GM18861 (cell line): Measurements from ENCODE around the gene PNMA6E.

Experiments used
- ATAC-seq: cut with Tn5 transposase; IDR thresholded peaks from one replicate; pipeline ENCODE4 v1.9.1; 2021; ENCODE audit not compliant: unreplicated experiment

The PNMA6E gene

GRCh38 chrX:153401133-153401764 is at the start of gene PNMA6E:
TSS of gene PNMA6E (minus strand) at chrX:153401350. CDS start at chrX:153398849, 2,501 bp downstream.
- no peak for ATAC-seq

DNA sequence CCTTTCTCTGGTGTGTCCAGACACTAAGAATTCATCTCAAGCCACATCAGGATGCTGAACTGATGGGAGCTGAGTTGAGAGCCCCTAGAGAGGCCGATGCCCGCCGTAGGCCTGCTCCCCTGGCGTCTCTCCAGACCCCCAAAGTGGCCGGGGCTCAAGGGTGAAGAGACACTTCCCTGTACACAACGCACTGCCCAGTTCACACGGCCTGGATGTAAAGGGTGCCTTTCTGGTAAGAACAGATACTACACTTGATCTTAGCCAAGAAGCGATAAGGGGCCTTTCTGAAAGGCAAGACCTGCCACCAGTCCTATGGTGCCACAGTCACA is 49.8 kb upstream of the PNMA6E start:
- no peak for ATAC-seq

DNA sequence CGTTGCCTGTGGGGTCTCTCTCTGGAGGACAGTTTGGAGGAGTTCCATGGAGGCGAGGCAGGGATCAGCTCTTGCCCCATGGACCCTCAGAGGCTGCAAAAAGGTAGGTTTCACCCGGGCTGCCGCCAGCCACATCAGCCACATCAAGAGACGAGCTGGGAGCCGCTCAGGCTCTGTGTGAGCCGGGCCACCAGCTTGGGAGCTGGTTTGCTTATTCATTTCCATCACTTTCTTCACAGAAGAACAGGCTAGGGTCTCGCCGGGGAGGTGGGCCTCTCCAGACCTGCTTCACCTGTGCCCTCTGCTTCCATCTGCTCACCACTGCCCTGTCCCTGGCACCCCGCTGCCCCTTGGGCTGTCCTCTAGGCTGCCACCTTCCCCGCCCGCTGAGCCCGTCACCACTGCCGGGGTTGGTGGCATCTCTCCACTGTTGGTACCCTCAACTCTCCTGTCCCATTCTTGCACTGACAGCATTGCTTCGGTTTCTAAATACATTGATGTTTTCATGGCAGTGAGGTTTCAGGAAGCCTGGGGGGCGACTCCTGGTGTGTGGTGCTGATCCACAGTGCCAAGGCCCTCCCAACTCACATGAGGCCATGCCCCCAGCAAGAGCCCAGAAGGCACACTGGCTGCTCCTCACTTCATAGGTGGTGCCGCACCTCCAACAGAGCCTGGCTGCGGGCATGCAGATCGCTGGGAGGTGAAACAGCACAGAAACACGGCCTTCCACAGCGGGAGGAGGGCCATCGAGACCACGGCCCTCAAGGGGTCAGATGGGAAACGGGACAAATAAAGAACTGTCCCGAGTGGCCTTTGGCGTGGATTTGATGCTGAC is 49.2 kb upstream of the PNMA6E start:
- no peak for ATAC-seq

DNA sequence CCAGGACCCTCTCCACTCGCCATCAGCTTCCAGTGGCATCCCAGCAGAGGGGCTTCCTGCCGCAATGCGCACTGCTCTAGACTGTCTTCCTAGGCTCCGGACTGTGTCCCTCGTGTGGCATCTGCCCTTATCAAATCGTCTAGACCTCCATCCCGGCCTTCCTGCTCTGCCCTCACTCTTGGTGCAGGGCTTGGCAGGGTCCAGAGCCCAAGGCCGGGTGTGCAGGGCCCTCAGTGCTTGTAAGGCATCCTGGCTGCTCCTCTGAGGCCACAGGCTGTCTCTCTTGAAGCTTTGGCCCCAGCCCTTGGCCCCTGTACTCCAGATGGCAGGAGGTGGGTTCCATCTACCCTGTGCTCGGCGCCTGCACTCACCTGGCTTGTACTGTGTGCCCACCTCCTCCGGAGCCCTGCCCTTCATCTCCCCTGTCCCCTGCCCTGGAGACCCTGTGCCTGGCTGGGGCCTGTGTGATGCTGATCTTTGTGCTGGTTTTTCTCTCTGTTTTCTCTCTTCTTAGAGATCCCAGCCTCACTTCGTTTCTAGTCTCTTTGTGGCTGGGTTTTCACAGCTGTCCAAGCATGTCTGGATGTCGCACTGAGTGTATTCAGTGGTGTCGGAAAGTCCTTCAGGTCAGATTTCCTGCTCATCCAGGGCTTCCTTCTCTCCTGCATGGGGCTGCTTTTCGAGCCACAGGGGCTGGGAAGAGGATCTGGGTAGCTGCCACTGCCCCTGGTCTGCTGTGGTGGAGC is 48.4 kb upstream of the PNMA6E start:
- no peak for ATAC-seq

- no peak for ATAC-seq
Measured at GRCh38 chrX:153448556-153449367, 47.6 kb upstream of the PNMA6E start.

- no peak for ATAC-seq
Measured at GRCh38 chrX:153447581-153447960, 46.4 kb upstream of the PNMA6E start.

DNA sequence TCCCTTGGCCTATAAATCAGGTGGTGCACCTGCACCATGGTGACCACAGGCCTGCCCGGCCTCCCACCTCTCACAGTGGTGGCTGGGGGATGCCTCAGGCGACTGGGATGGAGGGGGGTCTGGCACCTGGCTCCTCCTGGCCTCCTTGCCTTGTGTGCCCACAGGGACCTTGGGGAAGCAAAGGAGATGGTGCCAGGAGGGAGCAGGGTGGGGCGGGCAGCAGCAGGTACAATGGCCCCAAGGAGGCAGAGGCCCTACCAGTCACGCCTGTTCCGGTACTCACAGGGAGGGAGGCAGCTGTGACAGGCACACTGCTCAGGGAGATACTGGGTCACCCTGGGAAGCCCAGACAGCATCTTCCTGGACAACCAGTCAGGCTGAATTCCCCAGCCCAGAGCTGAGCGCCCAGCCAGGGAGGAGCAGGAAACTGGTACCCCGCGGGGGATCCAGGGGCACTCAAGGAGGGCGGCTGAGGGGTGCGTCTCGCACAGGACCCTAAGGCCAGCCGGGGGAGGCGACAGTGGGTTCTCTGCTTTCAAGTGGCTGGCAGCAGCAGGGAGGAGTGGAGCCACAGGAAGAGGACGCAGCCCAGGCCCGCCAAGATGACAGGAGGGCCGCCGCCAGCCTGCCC is 45.9 kb upstream of the PNMA6E start:
- no peak for ATAC-seq

- no peak for ATAC-seq
Measured at GRCh38 chrX:153446636-153446936, 45.4 kb upstream of the PNMA6E start.

DNA sequence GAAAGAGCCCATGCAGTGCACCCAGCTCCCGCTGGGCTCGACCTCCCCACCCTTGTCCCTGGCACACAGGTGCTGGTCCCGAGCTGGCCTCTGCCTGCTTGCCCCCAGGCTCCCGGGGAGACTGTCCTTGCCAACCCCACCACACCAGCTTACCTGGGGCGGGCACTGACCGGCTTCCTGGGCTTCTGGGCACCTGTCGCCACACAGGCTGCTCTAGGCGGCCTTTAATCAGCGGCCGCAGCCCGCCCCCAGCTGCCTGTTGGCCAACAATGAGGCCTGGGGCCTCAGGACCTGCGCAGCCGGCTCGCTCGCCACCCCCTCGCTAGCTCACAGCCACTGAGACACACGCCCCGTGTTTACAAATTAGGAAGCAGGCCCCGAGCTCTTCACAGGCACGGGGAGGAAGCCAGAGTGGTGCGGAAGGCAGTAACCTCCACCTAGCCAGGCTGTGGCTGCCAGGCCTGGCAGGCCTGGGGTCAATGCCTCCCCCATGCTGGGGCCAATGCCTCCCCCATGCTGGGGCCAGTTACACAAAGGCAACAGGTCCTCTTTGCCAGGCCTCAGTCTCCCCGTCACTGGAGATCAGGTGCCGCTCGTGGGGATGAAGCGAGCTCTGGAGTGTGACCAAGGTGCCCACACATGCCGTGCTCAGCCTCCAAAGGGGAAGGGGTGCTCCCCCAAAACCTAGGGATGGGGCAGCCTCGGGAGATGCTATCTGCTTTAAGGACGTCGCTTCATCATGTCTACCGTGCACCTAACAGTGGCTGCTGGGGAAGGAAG is 44.9 kb upstream of the PNMA6E start, which contains the start of gene TREX2:
Gene TREX2, minus strand, starts transcription at position 201 of the 780 bp plus-strand sequence. CDS start 626 bp downstream, outside the sequence.
- no peak for ATAC-seq

- ATAC-seq: no peak
Measured at GRCh38 chrX:153445106-153445855, 44.1 kb upstream of the PNMA6E start.

DNA sequence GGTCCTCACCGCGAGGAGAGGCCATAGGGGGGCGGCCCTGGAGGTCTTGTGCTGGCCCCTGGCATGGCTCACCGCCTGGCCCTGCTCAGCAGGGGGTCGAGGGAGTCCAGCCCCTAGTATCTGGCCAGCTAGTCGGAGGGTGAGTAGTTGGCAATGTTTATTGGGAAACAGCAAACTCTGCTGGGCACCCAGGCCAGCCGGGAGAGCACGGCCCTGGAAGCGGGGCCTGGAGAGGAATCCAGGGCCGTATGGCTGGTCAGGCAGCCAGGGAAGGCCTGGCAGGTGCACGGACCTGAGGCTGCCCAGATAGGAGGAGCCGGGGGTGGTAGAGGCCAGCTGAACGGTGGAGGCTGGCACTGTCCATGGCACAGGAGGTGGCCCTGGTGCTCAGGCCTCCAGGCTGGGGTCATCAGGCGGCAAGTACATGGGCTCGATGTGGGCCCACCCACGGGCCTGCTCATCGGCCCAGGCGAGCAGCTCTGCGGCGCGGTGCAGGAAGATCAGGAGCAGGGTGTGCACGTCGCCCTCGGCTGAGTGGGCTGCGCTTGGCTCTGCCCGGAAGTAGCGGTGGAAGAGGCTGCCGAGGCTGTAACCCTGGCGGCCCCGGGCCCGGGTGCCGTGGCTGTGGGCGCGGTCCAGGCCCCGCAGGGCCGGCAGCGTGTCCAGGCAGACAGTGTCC is 43.3 kb upstream of the PNMA6E start:
- no peak for ATAC-seq

DNA sequence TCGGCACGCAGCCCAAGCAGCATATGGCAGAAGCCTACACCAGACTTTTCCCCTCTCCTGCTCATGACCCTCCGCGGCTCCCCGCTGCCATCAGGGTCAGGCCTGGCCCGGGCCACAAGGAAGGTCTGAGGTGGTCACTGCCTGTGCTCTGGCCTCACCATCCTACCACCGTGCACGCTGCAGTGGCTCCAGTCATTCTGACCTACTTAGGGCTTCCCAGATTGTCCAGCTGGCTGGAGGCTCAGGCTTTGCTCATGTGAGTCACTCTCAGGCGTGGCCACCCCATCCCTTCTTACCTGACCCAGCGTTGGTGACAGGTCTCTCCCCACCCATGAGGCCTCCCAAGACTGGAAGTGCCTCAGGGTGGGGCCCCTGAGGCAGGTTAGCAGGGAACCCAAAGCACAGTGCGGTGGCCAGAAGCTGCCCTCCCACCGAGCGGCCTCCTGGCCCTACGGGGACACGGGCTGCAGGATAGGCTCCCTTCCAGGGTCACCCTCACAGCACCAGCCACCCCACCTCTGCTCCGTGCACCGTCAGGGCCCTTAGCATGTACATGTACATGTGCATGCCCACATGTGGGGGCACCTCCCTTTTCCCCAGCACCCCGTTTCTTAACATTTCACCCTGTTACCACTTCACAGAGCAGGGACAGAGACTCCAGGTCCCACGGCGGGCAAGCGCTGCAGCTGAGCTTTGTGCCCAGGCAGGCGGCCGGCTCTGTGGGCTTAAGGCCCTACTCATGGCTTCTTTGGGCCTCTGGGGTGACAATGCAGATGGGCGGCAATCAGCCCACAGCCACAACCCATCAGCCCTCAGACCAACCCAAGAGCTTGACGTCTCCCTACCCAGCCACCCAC is 42.6 kb upstream of the PNMA6E start:
- no peak for ATAC-seq

DNA sequence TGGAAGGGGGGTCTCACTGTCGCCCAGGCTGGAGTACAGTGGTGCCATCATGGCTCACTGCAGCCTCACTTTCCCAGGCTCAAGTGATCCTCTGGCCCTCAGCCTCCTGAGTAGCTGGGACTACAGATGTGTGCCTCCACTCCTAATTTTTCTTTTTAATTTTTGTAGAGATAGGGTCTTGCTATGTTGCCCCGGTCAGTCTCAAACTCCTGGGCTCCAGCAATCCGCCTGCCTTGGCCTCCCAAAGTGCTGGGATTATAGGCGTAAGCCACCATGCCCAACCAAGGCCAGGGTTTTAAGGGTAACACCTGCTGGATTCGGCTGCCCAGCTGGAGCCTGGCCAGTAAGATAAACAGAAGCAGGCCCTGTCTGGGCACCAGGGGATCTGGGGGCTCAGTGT is 41.3 kb upstream of the PNMA6E start:
- no peak for ATAC-seq

GRCh38 chrX:153441981-153442380 is 40.8 kb upstream of the PNMA6E start:
- no peak for ATAC-seq

DNA sequence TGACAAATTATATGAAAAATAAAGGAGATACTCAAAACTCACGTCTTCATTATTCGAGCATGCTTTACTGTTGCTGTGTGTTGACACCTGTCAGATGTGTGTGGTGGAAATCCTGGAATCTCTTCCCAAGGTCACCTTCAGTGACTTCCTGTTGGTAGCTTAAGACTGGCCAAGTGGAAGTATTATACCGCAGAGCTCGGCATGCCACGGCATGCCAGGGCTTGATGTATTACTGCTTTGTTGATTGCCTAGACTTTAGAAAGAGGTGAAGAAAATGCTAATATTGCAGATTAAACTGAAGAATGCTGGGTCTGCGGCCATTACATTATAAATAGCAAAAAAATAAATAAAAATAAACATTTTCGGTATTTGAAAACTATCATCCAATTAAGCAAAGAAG is 40.1 kb upstream of the PNMA6E start:
- no peak for ATAC-seq

- ATAC-seq: no peak
Measured at GRCh38 chrX:153440556-153441135, 39.5 kb upstream of the PNMA6E start.

GRCh38 chrX:153439977-153440376 is 38.8 kb upstream of the PNMA6E start:
- no peak for ATAC-seq
